H1 (cell line): ENCODE results near the gene PLEKHG1. TPM values are rescaled to one million over a fixed set of nuclear protein-coding genes. Genes with fewer than 3 reads are reported as not detected.

ENCODE experiments used
- ASH2L ChIP-seq: fragments of 200-600, 300-600 bp; sonication (generic); IDR thresholded peaks from one replicate; pipeline ENCODE4 v1.7.1; 2017; ENCODE audit warnings: low read length
- CHD7 ChIP-seq: fragments of 300-600 bp; sonication (generic); IDR thresholded peaks from 2 replicates; pipeline ENCODE4 v1.7.1; 2012; ENCODE audit warnings: low read length, moderate library complexity, mild to moderate bottlenecking, inconsistent platforms; ENCODE audit not compliant: insufficient replicate concordance
- CREB1 ChIP-seq: IDR thresholded peaks from 2 replicates; pipeline ENCODE4 v1.6.1; 2012; ENCODE audit warnings: inconsistent platforms
- CTCF ChIP-seq, 3 experiments: IDR thresholded peaks; 1 replicate in 2 of 3; 2 replicates in 1 of 3; pipeline versions ENCODE4 v1.5.1 to v1.6.1; 2011; ENCODE audit warnings: low read length in 3 of 3, mild to moderate bottlenecking in 3 of 3, inconsistent platforms in 2 of 3, low read depth in 1 of 3, moderate library complexity in 1 of 3; ENCODE audit not compliant: insufficient read depth in 1 of 3; ENCODE audit errors: control extremely low read depth in 1 of 3
- RBBP5 ChIP-seq: IDR thresholded peaks from 2 replicates; pipeline ENCODE4 v1.7.1; 2012; ENCODE audit warnings: low read depth, mild to moderate bottlenecking, inconsistent platforms, low read length, moderate library complexity, borderline replicate concordance
- TAF1 ChIP-seq: IDR thresholded peaks from 2 replicates; pipeline ENCODE4 v1.6.1; 2011; ENCODE audit warnings: mild to moderate bottlenecking, low read depth, low read length
- TBP ChIP-seq: IDR thresholded peaks from 2 replicates; pipeline ENCODE4 v1.6.1; 2011; ENCODE audit warnings: low read depth, low read length, improper control_type of control experiment
- polyA plus RNA-seq, 7 experiments: library from polyadenylated mRNA; depleted of rRNA in 3 of 7; stranded (reverse) in 5 of 7; unstranded in 2 of 7; fragments of >200 nt in 5 of 7; fragments of 200-250 nt in 2 of 7; gene quantifications; 1 replicate in 5 of 7; 2 replicates in 1 of 7; 4 replicates in 1 of 7; pipeline versions ENCODE4 v1.2.1 to v1.2.3, GENCODE V29; 2011 to 2013; ENCODE audit warnings: missing spikeins in 2 of 7, mixed read lengths in 2 of 7
- total RNA-seq: library from RNA; stranded (reverse); fragmentation: NEBNext Ultra II Directional; extraction: Animal tissue kit (Norgen Biotek cat#: 25700); gene quantifications from 2 replicates; pipeline ENCODE4 v1.2.1, GENCODE V29; 2021

Gene PLEKHG1
- total and polyA plus RNA-seq, 2 of the 8 experiments (the other 6 are each of a cell fraction or from before 2014, with no cell fraction given), result 0.94 to 2.2 TPM

- TF ChIP-seq CTCF (IDR thresholded peaks at IDR 0.05; ENCODE audit: control extremely low read depth in 1 of 3, insufficient read depth in 1 of 3, low read depth in 1 of 3, low read length in 3 of 3) (peak; percentile 49 to 57 (median 51)), CHD7 (no peak), TBP (peak; percentile 42; the same call in 1 of the 2 replicates), ASH2L (peak; percentile 67), TAF1 (peak; percentile 56), CREB1 (0 out of 2 replicates have a peak, but pooled peaks have one; percentile 2), RBBP5 (peak; percentile 27; the same call in 1 of the 2 replicates)
These were observed 774 bp downstream of the PLEKHG1 start (continued) for GRCh38 chr6:150600301-150601017.
